Measurements from ENCODE around the gene KLRC3. TPM values are rescaled to one million over a fixed set of nuclear protein-coding genes. Genes with fewer than 3 reads are reported as not detected.
"Not testable (repeated sequence)": the region's sequence is repeated elsewhere in the genome, so short reads cannot be mapped to it uniquely, and the experiment has no call there.

Gene KLRC3
- total and polyA plus RNA-seq, 2 experiments from 2014 or later = 0.15 TPM; not detected in 1

- not testable (repeated sequence) for H3K9me3 ChIP-seq (ENCODE audit: low read depth); H3K27ac ChIP-seq; H3K4me3 ChIP-seq; H3K4me1 ChIP-seq (ENCODE audit: low read depth); H3K27me3 ChIP-seq; DNase-seq (ENCODE audit: low read depth in 1 of 2, low spot score in 1 of 2); H3K36me3 ChIP-seq
Measured at GRCh38 chr12:10422159-10422558, 1.8 kb upstream of the KLRC3 start.

GRCh38 chr12:10409392-10409791 lies 11.0 kb downstream of the KLRC3 start, which contains the start of gene KLRC4:
Gene KLRC4, minus strand, starts transcription at chr12:10409757. Its CDS starts 182 bp downstream, at chr12:10409575.
- H3K4me1 ChIP-seq (ENCODE audit: low read depth) = peaks cover 3% of the 10 kb centered on the region
- H3K4me3 ChIP-seq = no peak within 1 kb of the TSS
- H3K36me3 ChIP-seq = no peaks in the 10 kb centered on the region
- TF ChIP-seq CTCF (IDR thresholded peaks at IDR 0.05; ENCODE audit: low read depth, low read length) = no peak
- no peaks in the 10 kb centered on the region for H3K27me3 ChIP-seq
- no peak within 1 kb of the TSS for H3K27ac ChIP-seq
- no peaks in the 10 kb centered on the region for H3K9me3 ChIP-seq (ENCODE audit: low read depth)
- peak; percentile 5 to 27 for DNase-seq (ENCODE audit: low read depth in 1 of 2, low spot score in 1 of 2)

- H3K4me1 ChIP-seq (ENCODE audit: low read depth) = peaks cover 3% of the 10 kb centered on the region
- H3K27ac ChIP-seq = no peak overlapping the region
- no peaks in the 10 kb centered on the region for H3K36me3 ChIP-seq
- TF ChIP-seq CTCF (IDR thresholded peaks at IDR 0.05; ENCODE audit: low read depth, low read length) = no peak
- no peaks in the 10 kb centered on the region for H3K9me3 ChIP-seq (ENCODE audit: low read depth)
- H3K4me3 ChIP-seq = no peak overlapping the region
- DNase-seq (ENCODE audit: low read depth in 1 of 2, low spot score in 1 of 2) = no peak
- H3K27me3 ChIP-seq = no peaks in the 10 kb centered on the region
Measured at GRCh38 chr12:10408842-10409241, 11.6 kb downstream of the KLRC3 start.

GRCh38 chr12:10406725-10407124 lies 13.7 kb downstream of the KLRC3 start:
- Histone ChIP-seq H3K27ac (no peak overlapping the region), H3K4me1 (ENCODE audit: low read depth) (peaks cover 3% of the 10 kb centered on the region), H3K4me3 (no peak overlapping the region), H3K36me3 (no peaks in the 10 kb centered on the region), H3K9me3 (ENCODE audit: low read depth) (no peaks in the 10 kb centered on the region), H3K27me3 (no peaks in the 10 kb centered on the region)
- DNase-seq (ENCODE audit: low read depth in 1 of 2, low spot score in 1 of 2) = no peak
- TF ChIP-seq CTCF (IDR thresholded peaks at IDR 0.05; ENCODE audit: low read depth, low read length) = no peak

- DNase-seq (ENCODE audit: low read depth in 1 of 2, low spot score in 1 of 2) = no peak
- Histone ChIP-seq H3K4me3 (no peak overlapping the region), H3K27me3 (no peaks in the 10 kb centered on the region), H3K9me3 (ENCODE audit: low read depth) (no peaks in the 10 kb centered on the region), H3K27ac (no peak overlapping the region), H3K4me1 (ENCODE audit: low read depth) (peaks cover 3% of the 10 kb centered on the region), H3K36me3 (no peaks in the 10 kb centered on the region)
- TF ChIP-seq CTCF (IDR thresholded peaks at IDR 0.05; ENCODE audit: low read depth, low read length) = no peak
Measured at GRCh38 chr12:10405294-10405693, 15.1 kb downstream of the KLRC3 start.

GRCh38 chr12:10404798-10405197 lies 15.6 kb downstream of the KLRC3 start:
- TF ChIP-seq CTCF (IDR thresholded peaks at IDR 0.05; ENCODE audit: low read depth, low read length) = no peak
- Histone ChIP-seq H3K4me3 (no peak overlapping the region), H3K36me3 (no peaks in the 10 kb centered on the region), H3K27ac (no peak overlapping the region), H3K9me3 (ENCODE audit: low read depth) (no peaks in the 10 kb centered on the region), H3K4me1 (ENCODE audit: low read depth) (peaks cover 3% of the 10 kb centered on the region), H3K27me3 (no peaks in the 10 kb centered on the region)
- DNase-seq (ENCODE audit: low read depth in 1 of 2, low spot score in 1 of 2) = no peak
